Measurements from ENCODE around the gene SATB2. TPM values are rescaled to one million over a fixed set of nuclear protein-coding genes. Genes with fewer than 3 reads are reported as not detected.

Gene SATB2
- polyA plus RNA-seq, 1 of the 3 experiments (the other 2 are of a cell fraction) = 0.13 TPM

GRCh38 chr2:199484927-199485326 lies 27.2 kb upstream of the SATB2 start:
- 17% methylated on average over 1 of the region's 1 CpG for WGBS (ENCODE audit: low lambda C conversion rate)
- no peak for TF ChIP-seq RXRA (IDR thresholded peaks at IDR 0.05; ENCODE audit: borderline replicate concordance, low read depth)
- no peak for TF ChIP-seq ELF1 (IDR thresholded peaks at IDR 0.05)
- no peak for TF ChIP-seq NRF1 (IDR thresholded peaks at IDR 0.05; ENCODE audit: low read depth, low read length)
- no peak for TF ChIP-seq RCOR1 (IDR thresholded peaks at IDR 0.05; ENCODE audit: low read length)
- no peak for TF ChIP-seq USF1 (IDR thresholded peaks at IDR 0.05; ENCODE audit: borderline replicate concordance, low read depth)
- no peak for TF ChIP-seq POLR2AphosphoS5 (IDR thresholded peaks at IDR 0.05; ENCODE audit: low read depth, low read length)
- TF ChIP-seq, protein P1, sequence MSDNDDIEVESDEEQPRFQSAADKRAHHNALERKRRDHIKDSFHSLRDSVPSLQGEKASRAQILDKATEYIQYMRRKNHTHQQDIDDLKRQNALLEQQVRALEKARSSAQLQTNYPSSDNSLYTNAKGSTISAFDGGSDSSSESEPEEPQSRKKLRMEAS (IDR thresholded peaks at IDR 0.05; ENCODE audit: low read depth) = no peak
- no peak for TF ChIP-seq JUND (IDR thresholded peaks at IDR 0.05)
- TF ChIP-seq SIN3A (IDR thresholded peaks at IDR 0.05; ENCODE audit: borderline replicate concordance, low read depth, low read length) = no peak
- no peak for TF ChIP-seq RAD21 (IDR thresholded peaks at IDR 0.05; ENCODE audit: low read length)
- TF ChIP-seq MXI1 (IDR thresholded peaks at IDR 0.05; ENCODE audit: low read depth, low read length) = no peak
- TF ChIP-seq RFX5 (IDR thresholded peaks at IDR 0.05; ENCODE audit: low read length) = no peak
- no peak for TF ChIP-seq REST (IDR thresholded peaks at IDR 0.05; ENCODE audit: low read depth, low read length)
- TF ChIP-seq GATA2 (CRISPR knock-in tag; IDR thresholded peaks at IDR 0.05) = no peak
- TF ChIP-seq EP300 (IDR thresholded peaks at IDR 0.05; ENCODE audit: borderline replicate concordance in 1 of 2, low read depth in 1 of 2, low read length in 1 of 2) = no peak
- no peak for TF ChIP-seq TAF1 (IDR thresholded peaks at IDR 0.05; ENCODE audit: borderline replicate concordance, low read depth, low read length)
- TF ChIP-seq, protein P2, sequence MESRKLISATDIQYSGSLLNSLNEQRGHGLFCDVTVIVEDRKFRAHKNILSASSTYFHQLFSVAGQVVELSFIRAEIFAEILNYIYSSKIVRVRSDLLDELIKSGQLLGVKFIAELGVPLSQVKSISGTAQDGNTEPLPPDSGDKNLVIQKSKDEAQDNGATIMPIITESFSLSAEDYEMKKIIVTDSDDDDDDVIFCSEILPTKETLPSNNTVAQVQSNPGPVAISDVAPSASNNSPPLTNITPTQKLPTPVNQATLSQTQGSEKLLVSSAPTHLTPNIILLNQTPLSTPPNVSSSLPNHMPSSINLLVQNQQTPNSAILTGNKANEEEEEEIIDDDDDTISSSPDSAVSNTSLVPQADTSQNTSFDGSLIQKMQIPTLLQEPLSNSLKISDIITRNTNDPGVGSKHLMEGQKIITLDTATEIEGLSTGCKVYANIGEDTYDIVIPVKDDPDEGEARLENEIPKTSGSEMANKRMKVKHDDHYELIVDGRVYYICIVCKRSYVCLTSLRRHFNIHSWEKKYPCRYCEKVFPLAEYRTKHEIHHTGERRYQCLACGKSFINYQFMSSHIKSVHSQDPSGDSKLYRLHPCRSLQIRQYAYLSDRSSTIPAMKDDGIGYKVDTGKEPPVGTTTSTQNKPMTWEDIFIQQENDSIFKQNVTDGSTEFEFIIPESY (IDR thresholded peaks at IDR 0.05; ENCODE audit: borderline replicate concordance, low read depth) = no peak
- TF ChIP-seq SMC3 (IDR thresholded peaks at IDR 0.05; ENCODE audit: low read depth, low read length) = no peak
- no peak for TF ChIP-seq EZH2phosphoT487 (IDR thresholded peaks at IDR 0.05; ENCODE audit: borderline replicate concordance, low read depth)
- TF ChIP-seq, protein P3, sequence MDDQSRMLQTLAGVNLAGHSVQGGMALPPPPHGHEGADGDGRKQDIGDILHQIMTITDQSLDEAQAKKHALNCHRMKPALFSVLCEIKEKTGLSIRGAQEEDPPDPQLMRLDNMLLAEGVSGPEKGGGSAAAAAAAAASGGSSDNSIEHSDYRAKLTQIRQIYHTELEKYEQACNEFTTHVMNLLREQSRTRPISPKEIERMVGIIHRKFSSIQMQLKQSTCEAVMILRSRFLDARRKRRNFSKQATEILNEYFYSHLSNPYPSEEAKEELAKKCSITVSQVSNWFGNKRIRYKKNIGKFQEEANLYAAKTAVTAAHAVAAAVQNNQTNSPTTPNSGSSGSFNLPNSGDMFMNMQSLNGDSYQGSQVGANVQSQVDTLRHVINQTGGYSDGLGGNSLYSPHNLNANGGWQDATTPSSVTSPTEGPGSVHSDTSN (IDR thresholded peaks at IDR 0.05) = no peak
- Histone ChIP-seq H3K27me3 (ENCODE audit: insufficient read depth) (peaks cover 19% of the 10 kb centered on the region; the same call in 1 of the 2 replicates), H3K9ac (no peak overlapping the region), H3K36me3 (replicated peaks in 1 of 2; ENCODE audit: control insufficient read depth in 1 of 2, insufficient read depth in 2 of 2, low read length in 1 of 2) (no peaks in the 10 kb centered on the region), H3F3A (replicated peaks; ENCODE audit: insufficient read depth) (no peaks in the 10 kb centered on the region), H3K9me2 (no peaks in the 10 kb centered on the region), H3K9me3 (no peaks in the 10 kb centered on the region), H3K27ac (ENCODE audit: low read depth in 2 of 2, low read length in 1 of 2) (no peak overlapping the region), H3K4me2 (no peak overlapping the region), H4K20me1 (ENCODE audit: insufficient read depth) (no peaks in the 10 kb centered on the region), H3K4me1 (ENCODE audit: control insufficient read depth in 1 of 2, insufficient read depth in 2 of 2, low read depth in 1 of 2, low read length in 1 of 2) (no peaks in the 10 kb centered on the region), H2AFZ (ENCODE audit: low read depth) (no peak overlapping the region), H3K4me3 (ENCODE audit: low read depth in 2 of 2, low read length in 1 of 2) (no peak overlapping the region), H3K79me2 (ENCODE audit: insufficient read depth) (no peaks in the 10 kb centered on the region)
- POLR2A ChIA-PET = no interaction called here
- CTCF ChIA-PET = interaction anchor here (0.8 to 7.9 kb wide), 6 partner anchors 16 to 1172 kb away, joined by 3 to 82 read pairs (median 4); no protein-coding TSS in a partner anchor
- no peak for DNase-seq
